Measurements from ENCODE around the gene KANSL1. TPM values are rescaled to one million over a fixed set of nuclear protein-coding genes. Genes with fewer than 3 reads are reported as not detected.
"Not testable (repeated sequence)": the region's sequence is repeated elsewhere in the genome, so short reads cannot be mapped to it uniquely, and the experiment has no call there.

The KANSL1 gene
- total RNA-seq, 1 experiment from 2014 or later, result 41.7 TPM

- in situ Hi-C loops (cut with HindIII; ENCODE audit: low sequenced_read_pairs), result no loop called here
- no peak for DNase-seq (ENCODE audit: low spot score)
Observed at GRCh38 chr17:46020023-46020761, 173.0 kb downstream of the KANSL1 start.

- in situ Hi-C loops (cut with HindIII; ENCODE audit: low sequenced_read_pairs); DNase-seq (ENCODE audit: low spot score): not testable (repeated sequence)
Observed at GRCh38 chr17:46019408-46019925, 173.8 kb downstream of the KANSL1 start.

GRCh38 chr17:46013502-46014165 lies 179.6 kb downstream of the KANSL1 start:
- in situ Hi-C loops (cut with HindIII; ENCODE audit: low sequenced_read_pairs), result no loop called here
- DNase-seq (ENCODE audit: low spot score), result no peak

- DNase-seq (ENCODE audit: low spot score), result no peak
- in situ Hi-C loops (cut with HindIII; ENCODE audit: low sequenced_read_pairs), result no loop called here
Observed at GRCh38 chr17:46013127-46013501, 180.1 kb downstream of the KANSL1 start.

GRCh38 chr17:46012506-46013079 lies 180.6 kb downstream of the KANSL1 start:
- DNase-seq (ENCODE audit: low spot score), result no peak
- in situ Hi-C loops (cut with HindIII; ENCODE audit: low sequenced_read_pairs), result no loop called here

GRCh38 chr17:46011711-46012505 lies 181.3 kb downstream of the KANSL1 start:
- DNase-seq (ENCODE audit: low spot score), result no peak
- in situ Hi-C loops (cut with HindIII; ENCODE audit: low sequenced_read_pairs), result no loop called here

GRCh38 chr17:46010597-46011186 lies 182.5 kb downstream of the KANSL1 start:
- no peak for DNase-seq (ENCODE audit: low spot score)
- in situ Hi-C loops (cut with HindIII; ENCODE audit: low sequenced_read_pairs), result no loop called here

GRCh38 chr17:46009681-46010596 lies 183.3 kb downstream of the KANSL1 start:
- in situ Hi-C loops (cut with HindIII; ENCODE audit: low sequenced_read_pairs), result no loop called here
- no peak for DNase-seq (ENCODE audit: low spot score)

GRCh38 chr17:46008591-46008990 lies 184.6 kb downstream of the KANSL1 start:
- no peak for DNase-seq (ENCODE audit: low spot score)
- in situ Hi-C loops (cut with HindIII; ENCODE audit: low sequenced_read_pairs), result no loop called here

GRCh38 chr17:46007461-46007965 lies 185.7 kb downstream of the KANSL1 start:
- no peak for DNase-seq (ENCODE audit: low spot score)
- in situ Hi-C loops (cut with HindIII; ENCODE audit: low sequenced_read_pairs), result no loop called here

- in situ Hi-C loops (cut with HindIII; ENCODE audit: low sequenced_read_pairs); DNase-seq (ENCODE audit: low spot score): not testable (repeated sequence)
Observed at GRCh38 chr17:46006082-46006481, 187.1 kb downstream of the KANSL1 start.

- peak; percentile 73 for DNase-seq (ENCODE audit: low spot score)
- in situ Hi-C loops (cut with HindIII; ENCODE audit: low sequenced_read_pairs), result no loop called here
Observed at GRCh38 chr17:46003907-46004748, 189.1 kb downstream of the KANSL1 start.

- in situ Hi-C loops (cut with HindIII; ENCODE audit: low sequenced_read_pairs), result no loop called here
Observed at GRCh38 chr17:46002973-46003316, 190.3 kb downstream of the KANSL1 start.

GRCh38 chr17:46002311-46002972 lies 190.8 kb downstream of the KANSL1 start:
- in situ Hi-C loops (cut with HindIII; ENCODE audit: low sequenced_read_pairs), result no loop called here

More at GRCh38 chr17:46002973-46003316, 190.3 kb downstream of the KANSL1 start:
- DNase-seq (ENCODE audit: low spot score), result no peak

GRCh38 chr17:46001390-46002310 lies 191.6 kb downstream of the KANSL1 start:
- no peak for DNase-seq (ENCODE audit: low spot score)
- in situ Hi-C loops (cut with HindIII; ENCODE audit: low sequenced_read_pairs), result no loop called here

More at GRCh38 chr17:46002311-46002972, 190.8 kb downstream of the KANSL1 start:
- DNase-seq (ENCODE audit: low spot score), result peak; percentile 88

GRCh38 chr17:46000757-46001156 lies 192.5 kb downstream of the KANSL1 start:
- in situ Hi-C loops (cut with HindIII; ENCODE audit: low sequenced_read_pairs), result no loop called here
- no peak for DNase-seq (ENCODE audit: low spot score)

Measured in G401 (cell line).